ENCODE data around the gene SMARCD1.

DNA sequence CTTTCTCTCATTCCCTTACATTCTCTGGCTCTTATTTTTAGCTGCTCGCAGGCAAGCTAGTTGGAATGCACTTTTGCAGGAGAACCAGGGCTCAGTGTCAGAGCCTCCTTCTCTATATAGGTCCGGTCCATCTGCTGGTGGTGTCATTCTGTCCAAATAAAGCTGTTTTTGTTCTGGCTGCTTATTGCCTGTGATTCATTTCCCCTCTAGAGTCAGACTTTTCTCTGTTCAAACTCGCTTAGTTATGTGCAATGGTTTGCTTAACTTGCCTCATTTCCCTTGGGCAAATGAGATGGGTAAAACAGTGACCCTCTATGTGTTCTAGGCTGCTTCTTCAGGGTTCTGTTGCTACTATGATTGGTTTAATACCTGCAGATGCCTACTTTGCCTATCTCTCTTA is 2.9 kb downstream of the SMARCD1 start:
- TF ChIP-seq ZNF274 (IDR thresholded peaks at IDR 0.05; ENCODE audit: low read depth, low read length): no peak
- TF ChIP-seq YY1 (IDR thresholded peaks at IDR 0.05; ENCODE audit: insufficient read depth, insufficient read length): no peak
- no peak for TF ChIP-seq SUZ12 (IDR thresholded peaks at IDR 0.05; ENCODE audit: extremely low read depth, insufficient read depth, insufficient read length)
